Activated CD8-positive, alpha-beta memory T cell treated with anti-CD3 and anti-CD28 coated beads for 4 hours (primary cell): ENCODE results near the gene ZNF670.
"Not testable (repeated sequence)": the region's sequence is repeated elsewhere in the genome, so short reads cannot be mapped to it uniquely, and the experiment has no call there.

Source experiments
- DNase-seq, 2 donors: peaks; one replicate each; pipeline ENCODE4 v3.0.0-alpha.2; 2020; ENCODE audit warnings: low read depth in 2 of 2

ZNF670 gene

DNA sequence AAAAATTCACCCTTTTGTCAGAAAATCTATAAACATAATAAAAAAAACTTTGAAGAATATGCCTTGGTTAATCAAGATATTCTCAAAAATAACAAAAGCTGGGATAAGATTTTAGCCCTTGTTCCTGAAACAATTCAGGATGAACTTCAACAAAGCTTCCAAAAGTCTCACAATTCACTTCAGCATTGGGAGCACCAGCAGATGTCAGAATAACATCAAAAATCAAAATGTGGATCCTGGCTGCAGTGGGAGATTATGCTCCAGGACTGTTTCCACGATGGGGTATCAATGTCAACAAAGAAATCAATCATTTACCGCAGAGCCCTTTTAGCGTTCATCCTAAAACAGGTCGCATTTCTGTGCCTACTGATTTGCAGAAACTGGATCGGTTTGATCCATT, 35.2 kb downstream of the ZNF670 start:
- DNase-seq, result no peak

DNA sequence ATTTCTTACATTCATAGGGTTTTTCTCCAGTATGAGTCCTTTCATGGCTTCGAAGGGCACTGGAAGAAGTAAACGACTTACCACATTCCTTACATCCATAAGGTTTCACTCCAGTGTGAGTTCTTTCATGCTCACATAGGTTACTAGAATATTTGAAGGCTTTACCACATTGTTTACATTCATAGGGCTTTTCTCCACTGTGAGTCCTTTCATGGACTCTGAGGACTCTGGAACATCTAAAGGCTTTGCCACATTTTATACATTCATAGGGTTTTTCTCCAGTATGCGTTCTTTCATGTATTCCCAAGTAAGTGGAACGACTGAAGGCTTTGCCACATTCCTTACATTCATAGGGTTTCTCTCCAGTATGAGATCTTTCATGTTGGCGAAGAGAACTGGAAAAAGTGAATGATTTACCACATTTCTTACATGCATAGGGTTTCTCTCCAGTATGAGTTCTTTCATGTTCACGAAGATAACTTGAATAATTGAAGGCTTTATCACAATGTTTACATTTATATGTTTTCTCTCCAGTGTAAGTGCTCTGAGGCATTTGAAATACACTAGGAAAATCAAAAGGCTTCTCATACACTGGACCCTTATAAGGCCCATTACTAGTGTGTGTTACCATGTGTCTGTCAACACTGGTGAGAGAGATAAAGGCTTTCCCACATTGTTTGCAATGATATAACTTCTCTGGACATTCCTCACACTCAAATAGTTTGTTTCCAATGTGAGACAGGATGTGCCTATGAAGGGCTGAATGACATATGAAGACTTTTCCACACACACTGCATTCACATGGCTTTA, 40.9 kb downstream of the ZNF670 start:
- DNase-seq, result no peak

DNA sequence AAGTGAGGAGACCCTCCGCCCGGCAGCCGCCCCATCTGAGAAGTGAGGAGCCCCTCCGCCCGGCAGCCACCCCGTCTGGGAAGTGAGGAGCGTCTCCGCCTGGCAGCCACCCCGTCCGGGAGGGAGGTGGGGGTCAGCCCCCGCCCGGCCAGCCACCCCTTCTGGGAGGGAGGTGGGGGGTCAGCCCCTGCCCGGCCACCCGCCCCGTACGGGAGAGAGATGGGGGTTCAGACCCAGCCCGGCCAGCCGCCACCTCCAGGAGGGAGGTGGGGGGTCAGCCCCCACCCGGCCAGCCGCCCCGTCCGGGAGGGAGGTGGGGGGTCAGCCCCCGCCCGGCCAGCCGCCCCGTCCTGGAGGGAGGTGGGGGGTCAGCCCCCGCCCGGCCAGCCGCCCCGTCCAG, 46.3 kb downstream of the ZNF670 start:
- DNase-seq, result not testable (repeated sequence)
